Psoas muscle (tissue), 8 donors: ENCODE measurements around the gene GLRA2. TPM values are rescaled to one million over a fixed set of nuclear protein-coding genes. Genes with fewer than 3 reads are reported as not detected.
"Not testable (repeated sequence)": the region's sequence is repeated elsewhere in the genome, so short reads cannot be mapped to it uniquely, and the experiment has no call there.

Experiments
- ATAC-seq, 4 donors: fragments of 200-7000 bp; cut with Tn5 transposase; one replicate each; pipeline ENCODE4 v1.9.1; 2020; ENCODE audit warnings: moderate library complexity in 3 of 4, mild to moderate bottlenecking in 2 of 4
- DNase-seq, 2 donors: peaks; one replicate each; pipeline ENCODE4 v3.0.0-alpha.2; 2020
- H3K27ac ChIP-seq: fragments of 200-600 bp; one replicate; pipeline ENCODE4 v1.8.0; 2022
- H3K27me3 ChIP-seq, 3 donors: fragments of 200-600 bp in 1 of 3; one replicate each; pipeline versions ENCODE4 v1.6.1 to v1.8.0; 2013 to 2022; ENCODE audit warnings: low read length in 2 of 3, mild to moderate bottlenecking in 2 of 3, moderate library complexity in 1 of 3; ENCODE audit not compliant: insufficient read depth in 3 of 3
- H3K36me3 ChIP-seq, 2 donors: fragments of 200-600 bp in 1 of 2; one replicate each; pipeline versions ENCODE4 v1.6.1 to v1.8.0; 2013 to 2022; ENCODE audit warnings: low read depth in 1 of 2, mild to moderate bottlenecking in 1 of 2, moderate library complexity in 1 of 2; ENCODE audit not compliant: insufficient read depth in 1 of 2
- H3K4me1 ChIP-seq: fragments of 200-600 bp; one replicate; pipeline ENCODE4 v1.8.0; 2022
- H3K4me3 ChIP-seq: fragments of 200-600 bp; one replicate; pipeline ENCODE4 v1.8.0; 2022; ENCODE audit warnings: mild to moderate bottlenecking
- H3K9me3 ChIP-seq: fragments of 200-600 bp; one replicate; pipeline ENCODE4 v1.8.0; 2022
- CTCF ChIP-seq: fragments of 200-600 bp; IDR thresholded peaks from one replicate; pipeline ENCODE4 v1.8.0; 2022; ENCODE audit warnings: antibody characterized with exemption
- WGBS, 3 donors: extraction: QIAGEN DNeasy Blood & Tissue Kit; methylation state at CpG; one replicate each; pipeline versions ENCODE4 v1.1.6 to v1.1.7; 2013; 5-methylcytosine and 5-hydroxymethylcytosine counted together
- intact Hi-C, 2 donors: fragments of 100-400 bp; cut with DNase I; formaldehyde crosslinking; loops; one replicate each; pipeline versions ENCODE4 v1.11.0 to v1.14.2; 2022
- polyA plus RNA-seq, 3 donors: library from polyadenylated mRNA; stranded (reverse); fragments of 200-250 nt; gene quantifications; one replicate each; pipeline ENCODE4 v1.2.3, GENCODE V29; 2013
- total RNA-seq, 4 donors: library from RNA; stranded (reverse); fragmentation: NEBNext Ultra II Directional in 2 of 4; extraction: Animal tissue kit (Norgen Biotek cat#: 25700) in 2 of 4; gene quantifications; one replicate each; pipeline versions ENCODE4 v1.2.1 to v1.2.4, GENCODE V29; 2021 to 2023
- donor health status: healthy with polysubstance abuse.
- donor health status: DM: no; HTN: no; CAD: no; lungs with moderate emphysema.
- donor health status: Bipolar disorder and iron deficiency.
- donor health status: healthy.
- donor health status: DM: yes; HTN: yes; CAD: no.
- donor health status: DM: no; HTN: no; CAD: no.
- donor health status: DM: no; HTN: no; CAD: no.
- donor health status: DM: yes; HTN: yes; CAD: no.

Gene GLRA2
- total and polyA plus RNA-seq, 7 donors: not detected

GRCh38 chrX:14598330-14598729 lies 69.0 kb downstream of the GLRA2 start:
- H3K9me3 ChIP-seq: no peaks in the 10 kb centered on the region
- H3K36me3 ChIP-seq: no peaks in the 10 kb centered on the region
- ATAC-seq (no peak), DNase-seq (no peak)
- TF ChIP-seq CTCF: no peak
- H3K4me1 ChIP-seq: no peaks in the 10 kb centered on the region
- intact Hi-C loops: no loop called here
- WGBS, 3 donors: 40 to 77% (median 50%) methylated on average over 3 of the region's 3 CpGs
- peaks cover 0 to 5% (median 0%) of the 10 kb centered on the region in 3 donors for H3K27me3 ChIP-seq
- H3K4me3 ChIP-seq: no peak overlapping the region
- no peak overlapping the region for H3K27ac ChIP-seq

- no peaks in the 10 kb centered on the region for H3K27me3 ChIP-seq
- H3K9me3 ChIP-seq: peaks cover 8% of the 10 kb centered on the region
- H3K36me3 ChIP-seq: no peaks in the 10 kb centered on the region
- no peak for DNase-seq
- ATAC-seq: no peak
- no peak overlapping the region for H3K27ac ChIP-seq
- intact Hi-C loops: no loop called here
- 55 to 68% (median 55%) methylated on average over 3 of the region's 3 CpGs for WGBS, 3 donors
- H3K4me1 ChIP-seq: no peaks in the 10 kb centered on the region
- H3K4me3 ChIP-seq: no peak overlapping the region
- no peak for TF ChIP-seq CTCF
Observed at GRCh38 chrX:14607446-14607985, 78.2 kb downstream of the GLRA2 start.

GRCh38 chrX:14612450-14612849 lies 83.1 kb downstream of the GLRA2 start:
- H3K27ac ChIP-seq, H3K9me3 ChIP-seq, DNase-seq, H3K4me3 ChIP-seq, H3K36me3 ChIP-seq, H3K4me1 ChIP-seq, H3K27me3 ChIP-seq, ATAC-seq, intact Hi-C loops: not testable (repeated sequence)
- 92 to 96% (median 95%) methylated on average over 5 of the region's 5 CpGs for WGBS, 3 donors

- intact Hi-C loops: no loop called here
- no peak for TF ChIP-seq CTCF
- Histone ChIP-seq H3K27ac (no peak overlapping the region), H3K4me3 (no peak overlapping the region), H3K4me1 (no peaks in the 10 kb centered on the region), H3K36me3 (no peaks in the 10 kb centered on the region), H3K9me3 (peaks cover 8% of the 10 kb centered on the region), H3K27me3 (no peaks in the 10 kb centered on the region)
- 18 to 44% (median 28%) methylated on average over 4 of the region's 4 CpGs for WGBS, 3 donors
- no peak for ATAC-seq
- no peak for DNase-seq
Observed at GRCh38 chrX:14616301-14616700, 87.0 kb downstream of the GLRA2 start.

DNA sequence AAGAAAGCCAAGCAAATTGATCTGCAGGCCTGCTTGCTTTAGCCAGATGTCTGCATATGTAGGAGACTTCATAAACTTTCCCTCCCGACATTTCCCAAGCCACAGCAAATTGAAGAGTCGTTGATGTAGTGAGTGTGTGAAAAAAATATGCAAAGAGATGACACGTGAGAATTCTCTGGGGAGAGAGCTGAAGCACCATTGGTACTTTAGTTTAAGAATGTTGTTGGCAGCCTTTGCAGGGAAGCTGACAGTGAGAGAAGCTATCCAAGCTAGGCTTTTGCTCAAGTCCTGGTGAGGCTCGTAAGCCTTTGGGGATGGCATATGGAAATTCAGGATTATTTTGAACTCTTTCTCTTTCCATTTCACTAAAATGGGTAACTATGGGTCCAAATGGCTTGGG lies 87.5 kb downstream of the GLRA2 start:
- no peak for DNase-seq
- no peak for ATAC-seq
- Histone ChIP-seq H3K9me3 (peaks cover 7% of the 10 kb centered on the region), H3K27me3 (no peaks in the 10 kb centered on the region), H3K27ac (no peak overlapping the region), H3K4me1 (no peaks in the 10 kb centered on the region), H3K36me3 (no peaks in the 10 kb centered on the region), H3K4me3 (no peak overlapping the region)
- no peak for TF ChIP-seq CTCF
- 15 to 32% (median 31%) methylated on average over 4 of the region's 4 CpGs for WGBS, 3 donors
- intact Hi-C loops: no loop called here
